HTR-8/SVneo (cell line): ENCODE data around the gene TXNDC9.
A peak's percentile ranks its signal among the peaks of the same experiment; 100 is the strongest.
"Not testable (repeated sequence)": the region's sequence is repeated elsewhere in the genome, so short reads cannot be mapped to it uniquely, and the experiment has no call there.

Experiments
- DNase-seq: peaks from one replicate; pipeline ENCODE4 v3.0.0; 2011; ENCODE audit warnings: low spot score, mixed read lengths; ENCODE audit not compliant: insufficient read length
- FAIRE-seq: peaks from 2 replicates; lab custom pipeline; 2011; peaks lifted over from hg19 to GRCh38; lab: Jason Lieb, UNC

The TXNDC9 gene, protein sequence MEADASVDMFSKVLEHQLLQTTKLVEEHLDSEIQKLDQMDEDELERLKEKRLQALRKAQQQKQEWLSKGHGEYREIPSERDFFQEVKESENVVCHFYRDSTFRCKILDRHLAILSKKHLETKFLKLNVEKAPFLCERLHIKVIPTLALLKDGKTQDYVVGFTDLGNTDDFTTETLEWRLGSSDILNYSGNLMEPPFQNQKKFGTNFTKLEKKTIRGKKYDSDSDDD

GRCh38 chr2:99335911-99336803, at the start of gene TXNDC9:
Gene TXNDC9 (minus strand): TSS chr2:99336333. CDS start chr2:99333210, 3,123 bp downstream.
- DNase-seq (peak; percentile 96), FAIRE-seq (peak; percentile 51)

DNA sequence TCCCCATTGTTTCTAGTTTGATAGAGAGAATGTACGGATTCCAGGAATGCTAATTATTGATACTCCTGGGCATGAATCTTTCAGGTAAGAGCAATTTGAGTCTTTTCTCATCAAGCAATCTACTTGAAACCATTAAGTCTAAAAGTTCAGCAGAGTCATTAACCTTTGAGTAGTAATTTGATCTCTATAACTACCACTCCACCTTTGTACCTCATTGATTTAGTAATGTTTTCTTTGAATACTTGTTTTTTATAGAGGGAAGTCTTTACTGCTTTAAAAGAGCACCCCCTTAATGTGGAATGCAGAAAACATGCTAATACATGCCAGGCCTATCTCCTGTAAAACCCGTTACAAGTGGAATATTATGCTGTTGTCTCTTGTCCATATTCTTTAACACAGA, 46.0 kb upstream of the TXNDC9 start:
- FAIRE-seq: no peak
- no peak for DNase-seq

- FAIRE-seq (no peak), DNase-seq (no peak)
Observed at GRCh38 chr2:99380376-99381010, 44.4 kb upstream of the TXNDC9 start.

DNA sequence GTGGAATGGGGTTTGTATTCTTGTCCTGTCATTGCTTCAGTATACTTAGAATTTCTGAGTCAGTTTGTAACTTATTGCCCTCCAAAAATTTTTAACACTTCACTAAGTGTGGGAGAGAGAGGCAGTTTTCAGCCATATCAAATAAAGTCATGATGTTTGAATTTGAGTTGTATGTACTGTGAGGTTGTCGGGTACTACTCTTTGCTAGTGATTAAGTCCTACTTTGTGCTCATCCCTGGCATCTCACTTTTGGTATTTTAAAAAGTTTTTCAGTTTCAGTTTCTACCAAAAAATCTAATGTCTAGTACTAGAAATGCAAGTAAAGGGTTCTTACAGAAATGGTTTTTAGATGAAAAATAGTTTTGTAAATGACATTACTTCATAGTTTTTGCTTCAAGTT, 41.7 kb upstream of the TXNDC9 start:
- FAIRE-seq (no peak), DNase-seq (no peak)

- FAIRE-seq: no peak
Observed at GRCh38 chr2:99376254-99376864, 40.2 kb upstream of the TXNDC9 start.

DNA sequence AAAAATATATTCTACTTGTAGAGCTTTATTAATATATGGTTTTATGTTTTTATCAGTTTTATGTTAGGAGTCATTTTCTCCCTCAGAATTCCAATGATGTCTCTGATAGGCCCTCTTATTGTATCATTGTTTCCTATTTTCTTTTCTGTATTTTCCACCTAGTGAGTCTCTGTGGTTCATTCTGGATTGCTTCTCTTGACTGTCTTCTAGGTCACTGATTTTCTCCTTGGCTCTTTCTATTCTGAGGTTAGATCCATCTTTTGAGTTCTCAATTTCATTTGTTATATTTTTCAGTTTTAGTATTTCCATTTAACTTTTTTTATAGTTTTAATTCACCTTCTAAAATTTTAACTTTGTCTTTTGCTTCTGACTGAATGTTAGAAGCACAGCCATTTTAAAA, 38.6 kb upstream of the TXNDC9 start:
- no peak for FAIRE-seq
- no peak for DNase-seq

More at GRCh38 chr2:99376254-99376864, 40.2 kb upstream of the TXNDC9 start:
- no peak for DNase-seq

DNA sequence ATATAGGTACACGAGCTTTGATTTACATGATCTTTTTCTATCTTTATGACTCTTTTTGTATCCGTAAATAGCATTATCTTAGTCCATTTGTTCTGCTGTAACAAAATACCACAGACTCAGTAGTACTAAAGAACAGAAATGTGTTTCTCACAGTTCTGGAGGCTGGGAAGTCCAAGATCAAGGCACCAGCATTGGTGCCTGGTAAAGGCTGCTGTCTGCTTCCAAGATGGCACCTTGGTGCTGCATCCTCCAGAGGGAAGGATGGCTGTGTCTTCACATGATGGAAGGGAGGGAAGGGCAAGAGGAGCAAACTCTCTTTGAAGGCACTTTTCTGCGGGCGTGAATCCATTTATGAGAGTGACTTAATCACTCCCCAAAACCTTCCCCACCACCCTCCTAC, 37.0 kb upstream of the TXNDC9 start:
- no peak for FAIRE-seq
- no peak for DNase-seq

DNA sequence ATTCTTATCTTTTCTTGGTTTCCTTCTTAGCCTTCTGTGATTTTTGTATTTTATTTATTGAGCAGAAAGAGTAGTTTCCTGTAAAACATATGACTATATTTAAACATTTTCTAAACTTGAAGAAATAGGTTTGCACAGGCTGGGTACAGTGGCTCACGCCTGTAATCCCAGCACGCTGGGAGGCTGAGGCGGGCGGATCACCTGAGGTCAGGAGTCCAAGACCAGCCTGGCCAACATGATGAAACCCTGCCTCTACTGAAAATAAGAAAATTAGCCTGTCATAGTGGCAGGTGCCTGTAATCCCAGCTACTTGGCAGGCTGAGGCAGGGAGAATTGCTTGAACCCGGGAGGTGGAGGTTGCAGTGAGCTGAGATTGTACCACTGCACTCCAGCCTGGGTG, 32.7 kb upstream of the TXNDC9 start:
- FAIRE-seq, DNase-seq: not testable (repeated sequence)

DNA sequence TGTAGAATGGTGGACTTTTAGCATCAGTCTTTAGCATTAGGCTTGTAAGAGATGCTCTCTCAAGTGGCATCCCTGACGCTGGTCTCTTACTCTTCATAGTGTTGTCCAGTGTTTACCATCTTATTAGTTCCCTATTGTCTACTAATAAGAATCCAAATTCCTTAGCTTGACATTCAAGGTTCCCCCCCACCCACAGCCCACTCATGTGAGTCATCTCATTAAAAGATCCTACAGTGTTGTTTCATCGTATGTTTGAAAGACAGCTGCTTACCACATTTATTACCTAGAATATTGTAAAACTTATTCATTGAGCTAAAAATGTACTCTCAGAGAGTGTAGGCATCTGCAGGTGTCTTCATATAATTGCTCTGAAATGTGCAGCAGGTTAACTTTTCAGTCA, 29.5 kb upstream of the TXNDC9 start:
- FAIRE-seq (no peak), DNase-seq (no peak)

DNA sequence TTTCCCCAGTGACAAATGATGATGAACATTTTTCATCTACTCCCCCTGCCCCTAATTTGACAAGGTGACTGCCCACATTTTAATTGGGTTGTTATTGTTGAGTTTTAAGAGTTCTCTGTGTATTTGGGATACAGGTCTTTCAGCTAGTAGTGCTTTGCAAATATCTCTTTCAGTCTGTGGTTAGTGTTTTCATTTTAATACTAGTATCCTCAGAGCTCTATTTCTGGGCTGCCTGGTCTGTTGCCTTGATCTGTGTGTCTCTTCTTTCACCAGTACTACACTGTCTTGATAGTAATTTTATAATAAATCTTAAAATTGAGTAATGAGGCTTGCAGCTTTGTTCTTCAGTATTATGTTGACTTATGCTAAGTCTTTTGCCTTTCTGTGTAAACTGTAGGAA, 20.7 kb upstream of the TXNDC9 start:
- no peak for DNase-seq
- no peak for FAIRE-seq

DNA sequence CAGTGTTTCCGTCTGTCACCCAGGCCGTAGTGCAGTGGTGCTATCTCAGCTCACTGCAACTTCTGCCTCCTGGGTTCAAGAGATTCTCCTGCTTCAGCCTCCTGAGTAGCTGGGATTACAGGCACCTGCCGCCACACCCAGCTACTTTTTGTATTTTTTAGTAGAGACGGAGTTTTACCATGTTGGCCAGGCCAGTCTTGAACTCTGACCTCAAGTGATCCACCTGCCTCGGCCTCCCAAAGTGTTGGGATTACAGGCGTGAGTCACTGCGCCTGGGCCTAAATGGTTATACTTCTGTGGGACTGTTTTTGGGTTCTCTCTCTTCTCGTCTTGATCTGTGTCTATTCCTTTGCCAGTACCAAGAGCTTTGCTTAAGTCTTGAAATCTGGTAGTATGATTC, 18.7 kb upstream of the TXNDC9 start:
- FAIRE-seq: not testable (repeated sequence)

GRCh38 chr2:99354070-99354469, 17.9 kb upstream of the TXNDC9 start:
- FAIRE-seq (no peak), DNase-seq (no peak)

More for the DNA sequence above, 18.7 kb upstream of the TXNDC9 start:
- DNase-seq: not testable (repeated sequence)

GRCh38 chr2:99350194-99350593, 14.1 kb upstream of the TXNDC9 start:
- FAIRE-seq (no peak), DNase-seq (no peak)

DNA sequence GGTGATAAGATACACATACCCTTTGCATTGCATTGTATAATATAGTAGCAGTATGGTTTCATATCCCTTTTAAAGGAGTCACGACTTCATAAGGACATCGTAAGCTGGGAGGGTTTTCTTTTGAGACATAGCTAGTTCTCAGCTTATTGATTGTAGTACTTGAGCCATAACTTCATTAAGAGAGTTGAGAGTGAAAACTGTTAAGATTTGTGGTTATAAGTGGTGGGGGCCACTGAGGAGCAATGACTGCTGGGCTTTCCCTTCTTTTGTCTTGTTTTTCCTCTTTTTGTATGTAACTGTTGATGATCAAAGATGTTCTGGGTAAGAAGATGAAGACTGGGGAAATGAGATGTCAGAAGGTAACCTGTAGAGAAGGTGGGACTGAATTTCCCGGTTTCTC, 12.0 kb upstream of the TXNDC9 start:
- DNase-seq (no peak), FAIRE-seq (no peak)

- FAIRE-seq (no peak), DNase-seq (no peak)
Observed at GRCh38 chr2:99346218-99346617, 10.1 kb upstream of the TXNDC9 start.

GRCh38 chr2:99345446-99345845, 9.3 kb upstream of the TXNDC9 start:
- FAIRE-seq, DNase-seq: not testable (repeated sequence)

DNA sequence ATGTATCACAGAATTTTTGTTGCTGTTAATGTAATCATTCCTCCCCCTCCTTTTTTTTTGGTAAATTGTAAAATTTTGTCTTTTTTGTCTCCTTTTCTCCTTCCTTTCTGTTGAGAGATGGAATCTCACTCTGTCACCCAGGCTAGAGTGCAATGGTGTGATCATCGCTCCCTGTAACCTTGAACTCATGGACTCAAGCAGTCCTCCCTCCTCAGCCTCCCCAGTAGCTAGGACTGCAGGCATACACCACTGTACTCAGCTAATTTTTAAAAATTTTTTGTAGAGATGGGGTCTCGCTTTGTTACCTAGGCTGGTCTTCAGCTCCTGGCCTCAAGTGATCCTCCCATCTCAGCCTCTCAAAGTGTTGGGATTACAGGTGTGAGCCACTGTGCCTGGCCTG, 6.4 kb upstream of the TXNDC9 start:
- no peak for FAIRE-seq
- DNase-seq: no peak

DNA sequence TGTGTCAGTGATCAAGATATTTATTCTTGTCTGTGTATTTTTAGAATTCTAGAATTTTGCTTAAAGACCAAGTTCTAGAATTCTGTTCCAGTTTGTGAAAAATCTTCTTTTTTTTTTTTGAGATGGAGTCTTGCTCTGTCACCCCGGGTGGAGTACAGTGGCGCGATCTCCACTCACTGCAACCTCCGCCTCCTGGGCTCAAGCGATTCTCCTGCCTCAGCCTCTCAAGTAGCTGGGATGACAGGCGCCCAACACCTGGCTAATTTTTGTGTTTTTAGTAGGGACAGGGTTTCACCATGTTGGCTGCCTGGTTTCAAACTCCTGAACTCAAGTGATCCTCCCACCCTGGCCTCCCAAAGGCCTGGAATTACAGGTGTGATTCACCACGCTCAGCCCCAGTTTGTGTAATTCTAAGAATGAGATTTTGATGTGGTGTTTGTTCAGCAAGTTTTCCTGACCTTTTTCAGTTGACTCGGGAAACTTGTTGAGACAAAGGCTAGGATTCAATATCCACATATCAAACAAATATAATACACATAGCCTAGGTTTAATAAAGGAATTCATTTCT, 4.6 kb upstream of the TXNDC9 start:
- no peak for FAIRE-seq

DNA sequence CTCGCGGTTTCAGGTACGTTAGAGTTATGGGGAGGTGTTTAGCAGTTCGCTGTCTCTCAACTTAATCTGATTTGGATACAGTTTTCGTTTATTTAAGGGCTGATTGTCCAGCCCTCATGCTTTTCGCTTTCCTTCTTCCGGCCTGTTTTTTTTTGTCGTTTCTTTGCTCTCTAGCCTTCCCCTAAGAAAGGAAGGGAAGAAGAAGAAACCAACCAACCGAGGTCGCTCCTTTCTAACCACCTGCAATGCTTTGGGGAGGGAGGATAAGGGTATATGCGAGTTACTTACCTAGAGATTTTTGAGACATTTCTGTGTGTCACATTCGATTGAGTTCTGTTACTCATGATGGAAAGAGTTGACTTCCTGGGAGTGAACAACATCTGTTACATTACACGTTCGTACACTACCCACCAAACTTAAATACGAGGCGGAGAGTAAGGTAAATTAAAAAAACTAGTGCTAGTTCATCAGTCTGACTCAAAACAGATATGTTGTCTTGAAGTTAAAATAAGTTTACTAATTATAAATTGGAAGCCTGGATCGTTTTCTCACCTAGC, 2.0 kb upstream of the TXNDC9 start:
- peak; percentile 11 for DNase-seq
- FAIRE-seq: no peak

More for the DNA sequence above, 4.6 kb upstream of the TXNDC9 start:
- no peak for DNase-seq
